Measurements from ENCODE around the gene BARX2. TPM values are rescaled to one million over a fixed set of nuclear protein-coding genes. Genes with fewer than 3 reads are reported as not detected.

Gene BARX2
- total RNA-seq, 2 donors from 2014 or later: not detected

GRCh38 chr11:129427376-129427775 lies 51.7 kb downstream of the BARX2 start:
- intact Hi-C loops (cut with DNase I): no loop called here
- ATAC-seq (no peak), DNase-seq (no peak)

- intact Hi-C loops (cut with DNase I): no loop called here
- DNase-seq: no peak
- ATAC-seq: no peak
Measured at GRCh38 chr11:129427816-129428406, 52.3 kb downstream of the BARX2 start.

- no peak for ATAC-seq
- no peak for DNase-seq
- intact Hi-C loops (cut with DNase I): no loop called here
Measured at GRCh38 chr11:129428557-129428956, 52.9 kb downstream of the BARX2 start.

GRCh38 chr11:129434641-129435498 lies 59.2 kb downstream of the BARX2 start:
- DNase-seq (no peak), ATAC-seq (no peak)
- intact Hi-C loops (cut with DNase I): no loop called here

- intact Hi-C loops (cut with DNase I): no loop called here
- no peak for DNase-seq
- peak in 1 of 2 donors; percentile 63 for ATAC-seq
Measured at GRCh38 chr11:129435499-129436245, 60.0 kb downstream of the BARX2 start.

- intact Hi-C loops (cut with DNase I): no loop called here
- DNase-seq (no peak), ATAC-seq (no peak)
Measured at GRCh38 chr11:129436573-129436972, 60.9 kb downstream of the BARX2 start.

GRCh38 chr11:129440028-129440713 lies 64.5 kb downstream of the BARX2 start:
- intact Hi-C loops (cut with DNase I): no loop called here
- ATAC-seq (peak; percentile 50 to 91), DNase-seq (no peak)

- DNase-seq (no peak), ATAC-seq (no peak)
- intact Hi-C loops (cut with DNase I): no loop called here
Measured at GRCh38 chr11:129442171-129442570, 66.5 kb downstream of the BARX2 start.

- no peak for DNase-seq
- ATAC-seq: no peak
- intact Hi-C loops (cut with DNase I): no loop called here
Measured at GRCh38 chr11:129443276-129443675, 67.6 kb downstream of the BARX2 start.

- DNase-seq (no peak), ATAC-seq (no peak)
- intact Hi-C loops (cut with DNase I): no loop called here
Measured at GRCh38 chr11:129444274-129444673, 68.6 kb downstream of the BARX2 start.

- ATAC-seq: no peak
- intact Hi-C loops (cut with DNase I): no loop called here
Measured at GRCh38 chr11:129445226-129445625, 69.6 kb downstream of the BARX2 start.

GRCh38 chr11:129446572-129446971 lies 70.9 kb downstream of the BARX2 start:
- intact Hi-C loops (cut with DNase I): no loop called here
- DNase-seq (no peak), ATAC-seq (no peak)

More at GRCh38 chr11:129445226-129445625, 69.6 kb downstream of the BARX2 start:
- DNase-seq: no peak

- intact Hi-C loops (cut with DNase I): no loop called here
- ATAC-seq (no peak), DNase-seq (no peak)
Measured at GRCh38 chr11:129447654-129448239, 72.1 kb downstream of the BARX2 start.

GRCh38 chr11:129451524-129451923 lies 75.9 kb downstream of the BARX2 start:
- no peak for DNase-seq
- peak in 1 of 2 donors; percentile 65 for ATAC-seq
- intact Hi-C loops (cut with DNase I): no loop called here

- no peak for ATAC-seq
- intact Hi-C loops (cut with DNase I): no loop called here
- DNase-seq: no peak
Measured at GRCh38 chr11:129453293-129453721, 77.7 kb downstream of the BARX2 start.

- intact Hi-C loops (cut with DNase I): no loop called here
- ATAC-seq: no peak
- no peak for DNase-seq
Measured at GRCh38 chr11:129455101-129455500, 79.5 kb downstream of the BARX2 start.

- ATAC-seq: no peak
- intact Hi-C loops (cut with DNase I): no loop called here
- DNase-seq: no peak
Measured at GRCh38 chr11:129455756-129456655, 80.4 kb downstream of the BARX2 start.

- intact Hi-C loops (cut with DNase I): no loop called here
- ATAC-seq (no peak), DNase-seq (no peak)
Measured at GRCh38 chr11:129457321-129457720, 81.7 kb downstream of the BARX2 start.
